Pancreas (tissue), 10 donors: Measurements from ENCODE around the gene NBDY. TPM values are rescaled to one million over a fixed set of nuclear protein-coding genes. Genes with fewer than 3 reads are reported as not detected.
A peak's percentile ranks its signal among the peaks of the same experiment; 100 is the strongest.

Experiments used
- ATAC-seq, 4 donors: fragments of 200-7000 bp; cut with Tn5 transposase; one replicate each; pipeline versions ENCODE4 v1.8.0 to v1.9.1; 2020; ENCODE audit warnings: mild to moderate bottlenecking in 4 of 4, moderate library complexity in 4 of 4
- DNase-seq, 6 donors: peaks; one replicate each; pipeline ENCODE4 v3.0.0-alpha.2; 2020
- FAIRE-seq: peaks from 2 replicates; lab custom pipeline; 2012; peaks lifted over from hg19 to GRCh38; lab: Jason Lieb, UNC
- H3K27ac ChIP-seq, 4 donors: fragments of 200-600 bp; sonication (generic); 1 replicate in 3 of 4; 2 replicates in 1 of 4; pipeline versions ENCODE4 v1.5.0 to v1.8.0; 2020
- H3K27me3 ChIP-seq, 4 donors: fragments of 200-600 bp; one replicate each; pipeline ENCODE4 v1.8.0; 2021
- H3K36me3 ChIP-seq, 3 donors: fragments of 200-600 bp; sonication (generic) in 1 of 3; one replicate each; pipeline versions ENCODE4 v1.5.0 to v1.8.0; 2020 to 2021
- H3K4me1 ChIP-seq, 3 donors: fragments of 200-600 bp; one replicate each; pipeline ENCODE4 v1.8.0; 2021
- H3K4me3 ChIP-seq, 4 donors: fragments of 200-600 bp; sonication (generic) in 2 of 4; one replicate each; pipeline versions ENCODE4 v1.5.0 to v1.8.0; 2020 to 2021
- H3K9me3 ChIP-seq, 4 donors: fragments of 200-600 bp; one replicate each; pipeline ENCODE4 v1.8.0; 2021
- CTCF ChIP-seq, 4 donors: fragments of 200-600 bp; sonication (generic) in 3 of 4; IDR thresholded peaks; one replicate each; pipeline versions ENCODE4 v1.5.0 to v1.8.0; 2021; ENCODE audit warnings: antibody characterized with exemption in 4 of 4
- WGBS, 2 donors: extraction: QIAGEN DNeasy Blood & Tissue Kit; methylation state at CpG; one replicate each; pipeline ENCODE4 v1.1.7; 2013; 5-methylcytosine and 5-hydroxymethylcytosine counted together
- intact Hi-C, 3 donors: fragments of 100-400 bp; cut with DNase I; formaldehyde crosslinking; loops; one replicate each; pipeline versions ENCODE4 v1.11.1 to v1.14.2; 2022
- polyA plus RNA-seq, 2 donors: library from polyadenylated mRNA; stranded (reverse); fragments of 200-250 nt; gene quantifications; one replicate each; pipeline ENCODE4 v1.2.3, GENCODE V29; 2013
- total RNA-seq, 6 donors: library from RNA; stranded (reverse); fragmentation: NEBNext Ultra II Directional in 4 of 6; extraction: Animal tissue kit (Norgen Biotek cat#: 25700) in 4 of 6; gene quantifications; one replicate each; pipeline versions ENCODE4 v1.2.1 to v1.2.4, GENCODE V29; 2021 to 2023
- donor health status: healthy with polysubstance abuse.
- donor health status: DM: no; HTN: no; CAD: no; lungs with moderate emphysema.
- donor health status: DM: no; HTN: no; CAD: no.
- donor health status: control.
- donor health status: control.
- donor health status: Bipolar disorder and iron deficiency.
- donor health status: DM: yes; HTN: yes; CAD: no.
- donor health status: DM: no; HTN: no; CAD: no.
- donor health status: DM: no; HTN: no; CAD: no.
- donor health status: DM: yes; HTN: yes; CAD: no.

NBDY gene
- total and polyA plus RNA-seq, 8 donors: 7.0 to 22.8 (median 9.1) TPM

DNA sequence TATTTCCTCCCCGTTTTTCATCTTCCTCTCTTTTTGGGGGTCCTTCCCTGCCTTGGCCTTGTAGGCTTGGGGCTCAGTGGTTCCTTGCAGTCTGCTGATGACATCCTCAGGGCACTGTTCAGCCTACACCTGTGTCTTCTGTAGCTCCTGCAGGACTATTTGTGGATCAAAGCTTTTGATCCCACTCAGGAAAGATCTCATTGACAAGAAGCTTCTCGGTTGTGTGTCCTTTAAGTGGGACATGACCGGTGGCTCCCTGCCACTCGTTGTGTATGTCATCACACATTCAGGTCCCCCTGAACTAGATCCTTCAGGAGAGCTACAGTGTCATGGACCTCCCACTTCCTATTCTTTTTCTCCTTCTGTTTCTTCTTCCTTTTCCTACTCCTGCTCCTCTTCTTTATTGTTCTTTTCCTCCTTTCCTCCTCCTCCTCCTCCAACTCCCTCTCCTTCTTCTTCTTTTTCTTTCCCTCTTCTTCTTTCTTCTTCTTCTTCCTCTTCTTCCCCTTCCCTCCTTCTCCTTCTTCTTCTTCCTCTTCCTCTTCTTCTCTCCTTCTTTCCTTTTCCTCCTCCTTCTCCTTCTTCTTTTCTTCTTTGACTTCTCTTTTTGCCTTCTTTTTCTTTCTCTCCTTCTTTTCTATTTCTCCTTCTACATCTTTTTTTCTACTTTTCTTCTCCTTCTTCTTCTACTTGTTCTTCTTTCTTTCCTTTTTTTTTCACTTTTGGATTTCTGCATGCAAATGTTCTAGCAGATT is 67.8 kb downstream of the NBDY start:
- intact Hi-C loops: no loop called here
- H3K36me3 ChIP-seq: no peaks in the 10 kb centered on the region
- H3K9me3 ChIP-seq: no peaks in the 10 kb centered on the region
- WGBS, 2 donors: 80 to 88% methylated on average over 4 of the region's 4 CpGs
- H3K27me3 ChIP-seq: no peaks in the 10 kb centered on the region
- no peak for TF ChIP-seq CTCF (IDR thresholded peaks at IDR 0.05)
- no peak overlapping the region for H3K4me3 ChIP-seq
- ATAC-seq: no peak
- peaks cover 0 to 15% (median 10%) of the 10 kb centered on the region in 3 donors for H3K4me1 ChIP-seq
- H3K27ac ChIP-seq: no peak overlapping the region
- DNase-seq: peak in 1 of 6 donors; percentile 20
- FAIRE-seq: no peak

DNA sequence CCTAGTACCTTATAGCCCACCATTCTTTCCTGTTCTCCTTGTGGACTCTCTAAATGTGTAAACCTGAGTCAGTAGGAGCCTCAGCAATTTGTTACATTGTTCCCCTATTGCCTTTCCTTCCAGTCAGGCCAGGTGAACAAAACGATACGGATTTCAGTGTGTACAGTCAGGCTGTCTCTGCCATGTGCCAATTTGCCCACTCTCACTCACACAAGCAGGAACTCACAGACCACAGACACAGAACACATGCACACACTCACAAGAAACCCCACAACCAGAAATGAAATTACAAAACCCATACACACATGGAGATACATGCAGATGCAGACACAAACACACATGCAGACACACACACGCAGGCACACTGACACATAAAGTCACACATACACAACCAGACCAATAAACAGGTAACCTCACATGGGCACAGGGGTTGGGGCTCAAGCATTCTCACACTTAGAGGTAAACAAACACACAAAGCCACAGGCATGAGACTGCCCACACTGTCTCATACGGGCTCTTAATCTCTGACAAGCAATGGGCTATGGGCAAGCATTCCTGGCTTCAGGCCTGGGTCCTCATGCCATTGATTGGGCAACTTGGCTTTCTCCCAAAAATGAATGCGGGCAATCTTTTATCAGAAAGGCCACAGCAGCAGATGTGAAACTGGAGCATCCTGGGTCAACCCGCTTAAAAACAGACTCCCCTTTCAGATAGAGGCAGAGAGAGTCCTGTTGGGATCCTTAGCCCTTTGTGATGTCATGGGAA is 68.7 kb downstream of the NBDY start:
- Histone ChIP-seq H3K27me3 (no peaks in the 10 kb centered on the region), H3K4me1 (peaks cover 0 to 15% (median 10%) of the 10 kb centered on the region in 3 donors), H3K4me3 (peak overlapping the region in 1 of 4 donors; percentile 12), H3K36me3 (no peaks in the 10 kb centered on the region), H3K9me3 (no peaks in the 10 kb centered on the region), H3K27ac (no peak overlapping the region)
- intact Hi-C loops: no loop called here
- WGBS, 2 donors: 24% methylated on average over 6 of the region's 6 CpGs
- FAIRE-seq: no peak
- TF ChIP-seq CTCF (IDR thresholded peaks at IDR 0.05): no peak
- peak; percentile 29 to 44 (median 34) for ATAC-seq
- peak in 4 of 6 donors; percentile 18 to 57 (median 37) for DNase-seq

GRCh38 chrX:56798339-56798711 is 69.3 kb downstream of the NBDY start:
- peak in 3 of 6 donors; percentile 20 to 54 (median 30) for DNase-seq
- Histone ChIP-seq H3K4me3 (peak overlapping the region in 1 of 4 donors; percentile 12), H3K4me1 (peaks cover 0 to 15% (median 10%) of the 10 kb centered on the region in 3 donors), H3K36me3 (no peaks in the 10 kb centered on the region), H3K9me3 (no peaks in the 10 kb centered on the region), H3K27ac (no peak overlapping the region), H3K27me3 (no peaks in the 10 kb centered on the region)
- 34 to 60% methylated on average over 5 of the region's 5 CpGs for WGBS, 2 donors
- intact Hi-C loops: no loop called here
- FAIRE-seq: no peak
- no peak for TF ChIP-seq CTCF (IDR thresholded peaks at IDR 0.05)
- ATAC-seq: peak in 3 of 4 donors; percentile 4 to 11 (median 10)

- intact Hi-C loops: no loop called here
- DNase-seq (peak in 4 of 6 donors; percentile 52 to 80 (median 59)), ATAC-seq (peak; percentile 46 to 70 (median 66)), FAIRE-seq (no peak)
- 75 to 93% methylated on average over 13 of the region's 13 CpGs for WGBS, 2 donors
- Histone ChIP-seq H3K4me1 (peaks cover 0 to 15% (median 10%) of the 10 kb centered on the region in 3 donors), H3K36me3 (no peaks in the 10 kb centered on the region), H3K27ac (no peak overlapping the region), H3K27me3 (no peaks in the 10 kb centered on the region), H3K9me3 (no peaks in the 10 kb centered on the region), H3K4me3 (peak overlapping the region in 1 of 4 donors; percentile 12)
- peak in 2 of 4 donors; percentile 11 to 13 for TF ChIP-seq CTCF (IDR thresholded peaks at IDR 0.05)
Measured at GRCh38 chrX:56798866-56799758, 70.1 kb downstream of the NBDY start.
